Vagina (tissue), 2 donors: Measurements from ENCODE around the gene ANO1.

Experiments
- POLR2A ChIP-seq, 2 donors: fragments of 450-650 bp; IDR thresholded peaks; one replicate each; pipeline ENCODE4 v1.6.1; 2017; ENCODE audit warnings: antibody characterized with exemption in 2 of 2, mild to moderate bottlenecking in 2 of 2, moderate library complexity in 2 of 2
- TF ChIP-seq, protein P1 (sequence below), 3 experiments: fragments of 450-650 bp in 2 of 3; fragments of 200-600 bp in 1 of 3; sonication (generic) in 1 of 3; IDR thresholded peaks; one replicate each; pipeline ENCODE4 v1.5.1; 2017 to 2019; ENCODE audit warnings: antibody characterized with exemption in 3 of 3, mild to moderate bottlenecking in 2 of 3, moderate library complexity in 2 of 3

DNA sequence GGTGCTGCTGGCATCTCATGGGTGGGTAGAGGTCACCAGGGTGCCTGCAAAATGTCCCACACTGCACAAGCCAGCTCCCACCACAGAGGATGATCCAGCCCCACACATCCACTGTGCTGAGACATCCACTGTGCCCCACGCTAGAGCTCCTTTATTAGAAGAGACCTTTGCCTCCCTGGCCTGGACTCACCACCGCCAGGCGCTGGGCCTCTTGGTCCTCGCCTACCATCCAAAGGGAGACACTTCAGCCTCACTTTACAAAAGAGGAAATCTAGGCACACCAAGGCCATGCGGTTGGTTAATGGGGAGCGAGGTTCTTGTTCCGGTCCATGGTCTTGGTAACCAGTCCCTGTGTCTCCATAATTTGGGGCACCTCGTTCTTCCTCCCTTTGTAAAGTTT is 3.4 kb upstream of the ANO1 start:
- TF ChIP-seq POLR2A (IDR thresholded peaks at IDR 0.05) = no peak
- TF ChIP-seq, protein P1, sequence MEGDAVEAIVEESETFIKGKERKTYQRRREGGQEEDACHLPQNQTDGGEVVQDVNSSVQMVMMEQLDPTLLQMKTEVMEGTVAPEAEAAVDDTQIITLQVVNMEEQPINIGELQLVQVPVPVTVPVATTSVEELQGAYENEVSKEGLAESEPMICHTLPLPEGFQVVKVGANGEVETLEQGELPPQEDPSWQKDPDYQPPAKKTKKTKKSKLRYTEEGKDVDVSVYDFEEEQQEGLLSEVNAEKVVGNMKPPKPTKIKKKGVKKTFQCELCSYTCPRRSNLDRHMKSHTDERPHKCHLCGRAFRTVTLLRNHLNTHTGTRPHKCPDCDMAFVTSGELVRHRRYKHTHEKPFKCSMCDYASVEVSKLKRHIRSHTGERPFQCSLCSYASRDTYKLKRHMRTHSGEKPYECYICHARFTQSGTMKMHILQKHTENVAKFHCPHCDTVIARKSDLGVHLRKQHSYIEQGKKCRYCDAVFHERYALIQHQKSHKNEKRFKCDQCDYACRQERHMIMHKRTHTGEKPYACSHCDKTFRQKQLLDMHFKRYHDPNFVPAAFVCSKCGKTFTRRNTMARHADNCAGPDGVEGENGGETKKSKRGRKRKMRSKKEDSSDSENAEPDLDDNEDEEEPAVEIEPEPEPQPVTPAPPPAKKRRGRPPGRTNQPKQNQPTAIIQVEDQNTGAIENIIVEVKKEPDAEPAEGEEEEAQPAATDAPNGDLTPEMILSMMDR (IDR thresholded peaks at IDR 0.05) = no peak
